Activated CD8-positive, alpha-beta memory T cell treated with anti-CD3 and anti-CD28 coated beads, Interleukin-2, amount 50 U/mL, for 1 hour (primary cell): ENCODE results near the gene AP1G1.
"Not testable (repeated sequence)": the region's sequence is repeated elsewhere in the genome, so short reads cannot be mapped to it uniquely, and the experiment has no call there.

Source experiments
- DNase-seq: peaks from one replicate; pipeline ENCODE4 v3.0.0-alpha.2; 2020; ENCODE audit errors: extremely low read depth

AP1G1 gene

GRCh38 chr16:71808593-71809459 lies at the start of gene AP1G1:
AP1G1 (minus strand) TSS chr16:71808834; CDS start chr16:71789479, 19,355 bp downstream.
- DNase-seq, result peak; percentile 93

GRCh38 chr16:71855937-71856662 lies 47.5 kb upstream of the AP1G1 start:
- no peak for DNase-seq

- DNase-seq, result no peak
Measured at GRCh38 chr16:71854369-71854948, 45.8 kb upstream of the AP1G1 start.

- DNase-seq, result no peak
Measured at GRCh38 chr16:71853413-71853812, 44.8 kb upstream of the AP1G1 start.

GRCh38 chr16:71852561-71852960 lies 43.9 kb upstream of the AP1G1 start:
- no peak for DNase-seq

GRCh38 chr16:71852158-71852557 lies 43.5 kb upstream of the AP1G1 start:
- no peak for DNase-seq

- DNase-seq, result no peak
Measured at GRCh38 chr16:71851746-71852145, 43.1 kb upstream of the AP1G1 start.

GRCh38 chr16:71848622-71849021 lies 40.0 kb upstream of the AP1G1 start:
- DNase-seq, result no peak

GRCh38 chr16:71847096-71847495 lies 38.5 kb upstream of the AP1G1 start:
- no peak for DNase-seq

- DNase-seq, result no peak
Measured at GRCh38 chr16:71846431-71846830, 37.8 kb upstream of the AP1G1 start.

GRCh38 chr16:71845639-71846430 lies 37.2 kb upstream of the AP1G1 start, which contains the start of gene ATXN1L:
ATXN1L (plus strand) TSS chr16:71845976; CDS start chr16:71849741, 3,765 bp downstream.
- peak; percentile 79 for DNase-seq

- DNase-seq, result no peak
Measured at GRCh38 chr16:71843572-71843971, 34.9 kb upstream of the AP1G1 start.

- DNase-seq, result no peak
Measured at GRCh38 chr16:71840052-71840451, 31.4 kb upstream of the AP1G1 start.

- no peak for DNase-seq
Measured at GRCh38 chr16:71837150-71837549, 28.5 kb upstream of the AP1G1 start.

GRCh38 chr16:71834291-71834690 lies 25.7 kb upstream of the AP1G1 start:
- DNase-seq, result no peak

- DNase-seq, result not testable (repeated sequence)
Measured at GRCh38 chr16:71832112-71832511, 23.5 kb upstream of the AP1G1 start.

GRCh38 chr16:71831698-71832097 lies 23.1 kb upstream of the AP1G1 start:
- not testable (repeated sequence) for DNase-seq

GRCh38 chr16:71830359-71830758 lies 21.7 kb upstream of the AP1G1 start:
- DNase-seq, result no peak

GRCh38 chr16:71826533-71827017 lies 17.9 kb upstream of the AP1G1 start:
- no peak for DNase-seq

GRCh38 chr16:71817155-71817500 lies 8.5 kb upstream of the AP1G1 start:
- DNase-seq, result not testable (repeated sequence)

- no peak for DNase-seq
Measured at GRCh38 chr16:71811261-71811803, 2.7 kb upstream of the AP1G1 start.
